HS-27A (cell line): ENCODE measurements around the gene SFTPD.
A peak's percentile ranks its signal among the peaks of the same experiment; 100 is the strongest.
"Not testable (repeated sequence)": the region's sequence is repeated elsewhere in the genome, so short reads cannot be mapped to it uniquely, and the experiment has no call there.

Experiments
- DNase-seq: peaks from one replicate; pipeline ENCODE4 v3.0.0-alpha.2; 2012; ENCODE audit warnings: low read depth, missing footprints

The SFTPD gene

DNA sequence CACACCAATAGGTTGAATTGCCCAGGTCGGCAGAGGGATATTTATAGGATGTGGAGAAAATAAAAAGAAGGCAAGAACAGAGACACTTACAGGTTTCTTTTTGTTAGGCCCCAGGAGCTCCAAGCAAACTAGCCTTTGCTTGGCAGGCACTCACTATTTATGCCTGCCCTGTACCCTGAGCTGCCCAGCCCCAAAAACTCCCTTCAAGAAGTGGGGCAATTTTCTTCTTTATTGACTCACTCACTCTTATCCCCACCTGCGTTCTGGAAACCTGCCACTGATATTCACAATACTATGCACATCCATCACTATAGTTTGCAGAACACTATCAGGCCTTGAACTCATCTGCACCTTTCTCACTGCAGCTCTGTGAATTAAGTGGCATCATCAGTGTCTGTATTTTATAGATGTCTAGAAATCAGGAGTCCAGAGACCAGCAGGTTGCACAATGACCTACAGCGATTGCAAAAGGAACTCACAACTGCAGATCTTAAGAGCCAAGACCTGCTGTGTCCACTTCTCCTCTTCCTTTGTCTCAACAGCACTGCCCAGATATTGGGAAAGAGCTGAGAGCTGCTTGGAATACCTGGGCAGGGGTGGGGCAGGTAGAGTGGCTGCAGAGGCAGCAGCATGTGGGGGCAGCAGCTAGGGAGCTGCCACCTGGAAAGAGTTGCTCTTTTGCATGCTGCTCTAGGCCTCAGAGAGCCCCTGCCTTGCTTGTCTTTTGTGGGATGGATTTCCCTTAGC is at the start of gene SFTPD:
Gene SFTPD, minus strand, starts transcription at position 130 of the 747 bp plus-strand sequence. CDS start 2,446 bp downstream, outside the sequence.
- DNase-seq = no peak

DNA sequence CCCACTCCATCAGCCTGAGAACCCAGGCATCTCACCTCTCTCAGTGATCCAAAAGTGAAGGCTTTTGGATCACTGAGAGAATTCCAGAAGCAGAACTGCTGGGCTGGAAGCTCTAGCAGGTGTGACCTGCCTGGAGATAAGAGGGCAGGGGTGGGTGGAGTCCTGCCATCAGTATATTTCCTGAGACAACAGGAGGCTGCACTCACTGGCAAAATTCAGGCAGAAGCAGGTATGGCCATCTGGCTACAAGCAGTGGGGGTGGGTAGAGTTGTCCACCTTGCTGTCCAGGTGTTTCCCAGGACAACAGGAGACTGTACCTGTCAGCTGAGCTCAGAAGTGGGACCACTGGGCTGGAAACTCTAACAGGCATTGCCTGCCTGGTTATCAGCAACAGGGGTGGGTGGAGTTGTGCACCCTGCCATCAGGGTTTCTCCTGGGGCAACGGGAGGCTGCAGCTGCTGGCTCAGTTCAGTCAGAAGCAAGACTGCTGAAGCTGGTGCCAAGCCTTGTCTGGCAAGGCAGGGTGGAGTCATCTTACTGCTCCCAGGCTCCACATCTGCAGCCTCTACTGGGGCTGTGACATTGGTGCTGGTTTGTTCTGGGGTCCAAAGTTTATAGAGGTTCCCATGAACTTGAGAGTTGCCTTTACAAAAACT is 47.2 kb upstream of the SFTPD start:
- no peak for DNase-seq

DNA sequence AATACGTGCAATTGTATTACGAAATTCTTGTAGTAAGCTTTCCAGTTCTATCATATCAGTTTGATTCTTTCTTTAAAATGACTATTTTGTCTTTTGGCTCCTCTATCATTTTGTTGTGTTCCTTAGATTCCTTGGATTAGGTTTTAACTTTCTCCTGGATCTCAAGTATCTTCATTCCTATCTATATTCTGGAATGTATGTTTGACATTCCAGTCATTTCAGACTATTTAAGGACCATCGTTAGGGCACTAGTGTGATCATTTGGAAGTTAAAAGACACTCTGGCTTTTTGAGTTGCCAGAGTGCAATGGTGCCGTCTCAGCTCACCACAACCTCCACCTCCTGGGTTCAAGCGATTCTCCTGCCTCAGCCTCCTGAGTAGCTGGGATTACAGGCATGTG is 45.7 kb upstream of the SFTPD start:
- no peak for DNase-seq

DNA sequence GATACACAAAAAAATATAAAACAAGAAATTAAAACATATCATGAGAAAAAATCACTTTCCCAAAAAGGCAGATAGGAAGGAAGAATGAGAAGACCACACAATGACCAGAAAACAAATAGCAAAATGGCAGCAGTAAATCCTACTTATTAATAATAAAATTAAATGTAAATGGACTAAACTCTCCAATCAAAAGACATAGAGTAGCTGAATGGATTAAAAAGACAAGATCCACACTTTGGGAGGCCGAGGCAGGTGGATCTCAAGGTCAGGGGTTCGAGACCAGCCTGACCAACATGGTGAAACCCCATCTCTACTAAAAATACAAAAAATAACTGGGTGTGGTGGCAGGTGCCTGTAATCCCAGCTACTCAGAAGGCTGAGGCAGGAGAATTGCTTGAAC is 39.3 kb upstream of the SFTPD start:
- not testable (repeated sequence) for DNase-seq

DNA sequence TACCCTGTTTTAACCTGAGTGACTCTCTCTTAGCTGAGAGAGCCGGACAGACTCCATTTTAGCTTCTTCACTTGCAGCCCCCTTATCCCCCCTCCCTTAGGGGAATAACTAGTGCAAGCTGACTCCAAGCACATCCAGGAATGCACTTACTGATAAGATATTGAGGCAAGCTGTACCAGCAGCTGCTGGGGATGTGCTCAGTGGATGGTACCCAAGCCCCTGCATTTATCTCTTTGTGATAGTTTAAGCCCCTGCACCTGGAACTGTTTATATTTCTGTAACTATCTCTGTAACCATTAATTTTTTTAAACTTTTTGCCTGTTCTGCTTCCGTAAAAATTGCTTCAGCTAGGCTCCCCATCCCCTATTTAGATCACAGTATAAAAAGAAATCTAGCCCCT is 37.8 kb upstream of the SFTPD start:
- not testable (repeated sequence) for DNase-seq

DNA sequence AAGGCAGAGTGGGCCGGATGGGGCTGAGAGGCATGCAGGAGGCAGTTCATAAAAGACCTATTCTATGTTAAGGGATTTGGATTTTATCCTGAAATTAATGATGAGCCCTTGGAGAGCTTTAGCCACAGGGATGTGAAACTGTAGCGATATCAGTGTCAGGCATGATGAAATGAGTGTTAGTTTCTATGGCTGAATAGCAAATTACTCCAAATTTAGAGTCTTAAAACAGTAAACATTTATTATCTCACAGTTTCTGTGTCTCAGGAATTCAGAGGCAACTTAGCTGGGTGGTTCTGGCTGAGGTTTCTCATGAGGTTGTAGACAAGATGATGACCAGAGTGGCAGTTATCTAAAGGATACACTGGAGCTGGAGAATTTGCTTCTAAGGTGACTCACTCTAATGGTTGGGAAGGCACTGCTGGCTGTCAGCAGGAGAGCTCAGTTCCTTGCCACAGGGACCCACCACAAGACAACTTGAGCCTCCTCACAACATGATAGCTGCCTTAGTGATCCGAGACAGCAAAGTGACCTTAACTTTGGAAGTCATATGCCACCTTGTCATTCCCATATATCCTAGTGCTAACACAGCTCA is 36.7 kb upstream of the SFTPD start:
- DNase-seq = no peak

DNA sequence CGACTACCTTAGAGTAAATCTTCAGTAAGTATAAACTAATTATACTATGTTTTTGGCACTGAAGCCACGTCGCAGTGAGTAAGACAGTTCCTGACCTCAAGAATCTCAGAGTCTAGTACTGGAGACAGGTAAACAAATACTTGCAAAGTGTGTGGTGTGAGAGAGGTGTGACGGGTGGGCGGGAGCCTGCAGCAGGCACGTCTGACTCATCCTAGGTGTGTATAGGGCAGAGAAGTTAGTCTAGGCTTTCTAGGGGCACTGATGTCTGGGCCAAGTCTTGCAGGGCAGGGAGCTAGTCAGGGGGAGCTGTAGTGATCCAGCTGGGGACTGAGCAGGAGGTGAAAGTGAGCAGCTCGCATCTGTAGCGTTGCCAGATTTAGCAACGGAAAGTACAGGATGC is 35.9 kb upstream of the SFTPD start:
- DNase-seq = no peak

DNA sequence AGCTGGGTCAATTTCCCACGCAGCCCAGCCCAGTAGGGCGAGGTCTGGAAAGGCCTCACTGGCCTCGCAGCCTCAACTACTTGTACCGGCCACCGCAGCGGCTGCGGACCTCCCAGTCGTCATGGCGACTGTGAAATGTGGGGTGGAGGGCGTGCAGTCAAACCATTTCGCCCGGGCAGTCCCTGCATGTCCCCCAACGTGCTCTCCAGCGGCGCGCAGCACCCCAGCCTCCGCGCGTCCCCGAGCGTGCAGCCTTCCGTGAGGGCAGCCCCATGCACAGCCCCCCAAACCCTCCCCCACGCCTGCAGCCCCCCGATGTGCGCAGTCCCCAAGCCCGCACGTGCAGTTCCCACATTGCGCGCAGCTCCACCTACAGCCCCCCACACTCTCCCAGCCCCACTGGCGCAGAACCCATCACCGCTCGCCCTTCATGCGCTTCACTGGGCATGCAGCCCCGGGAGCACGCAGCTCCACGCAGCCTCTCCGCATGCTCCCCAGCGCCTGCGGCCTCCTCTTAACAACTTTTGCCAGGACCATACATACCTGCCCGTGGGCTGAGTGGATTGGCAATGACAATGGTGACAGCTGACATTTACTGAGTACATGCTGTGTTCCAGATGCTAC is 34.5 kb upstream of the SFTPD start:
- no peak for DNase-seq

DNA sequence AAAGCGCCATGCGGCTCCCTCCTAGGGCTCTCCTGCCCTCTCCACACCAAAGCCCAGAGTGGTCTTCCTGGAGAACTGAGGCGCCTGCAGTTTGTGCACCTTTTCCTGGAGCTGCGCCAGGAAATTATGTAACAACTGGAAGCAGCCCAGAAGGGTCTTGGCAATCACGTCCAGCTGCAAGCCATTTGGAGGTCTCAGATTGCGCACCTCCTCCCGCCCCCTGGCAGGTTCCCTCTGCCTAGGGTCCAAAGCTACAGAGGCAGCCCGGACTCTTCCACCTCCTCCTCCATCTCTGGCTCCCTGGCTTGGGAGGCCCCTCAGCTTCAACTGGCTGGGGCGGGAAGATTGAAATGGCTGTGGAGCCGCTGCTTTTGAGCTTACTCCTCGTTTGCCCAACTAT is 34.0 kb upstream of the SFTPD start:
- DNase-seq = no peak

DNA sequence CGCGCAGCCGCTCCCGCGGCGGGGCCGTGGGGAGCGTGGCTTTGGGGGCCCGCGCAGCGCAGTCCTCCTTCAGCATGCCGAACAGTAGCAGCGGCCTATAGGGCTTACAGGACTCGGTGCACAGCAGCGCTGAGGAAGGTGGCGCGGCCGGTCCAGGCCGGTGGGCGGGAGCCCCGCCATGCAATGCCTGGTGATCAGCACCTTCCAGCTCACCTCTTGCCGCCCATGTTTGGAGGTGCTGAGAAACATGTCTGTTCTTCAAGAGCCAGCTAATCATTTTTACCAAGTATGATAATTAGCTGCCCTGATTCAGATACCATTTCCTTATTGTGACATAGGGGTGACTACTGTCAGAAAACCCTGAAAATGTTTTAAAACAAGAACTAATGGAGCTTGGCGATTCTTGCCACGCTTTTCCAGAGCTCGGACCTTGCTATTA is 33.5 kb upstream of the SFTPD start:
- DNase-seq = no peak

DNA sequence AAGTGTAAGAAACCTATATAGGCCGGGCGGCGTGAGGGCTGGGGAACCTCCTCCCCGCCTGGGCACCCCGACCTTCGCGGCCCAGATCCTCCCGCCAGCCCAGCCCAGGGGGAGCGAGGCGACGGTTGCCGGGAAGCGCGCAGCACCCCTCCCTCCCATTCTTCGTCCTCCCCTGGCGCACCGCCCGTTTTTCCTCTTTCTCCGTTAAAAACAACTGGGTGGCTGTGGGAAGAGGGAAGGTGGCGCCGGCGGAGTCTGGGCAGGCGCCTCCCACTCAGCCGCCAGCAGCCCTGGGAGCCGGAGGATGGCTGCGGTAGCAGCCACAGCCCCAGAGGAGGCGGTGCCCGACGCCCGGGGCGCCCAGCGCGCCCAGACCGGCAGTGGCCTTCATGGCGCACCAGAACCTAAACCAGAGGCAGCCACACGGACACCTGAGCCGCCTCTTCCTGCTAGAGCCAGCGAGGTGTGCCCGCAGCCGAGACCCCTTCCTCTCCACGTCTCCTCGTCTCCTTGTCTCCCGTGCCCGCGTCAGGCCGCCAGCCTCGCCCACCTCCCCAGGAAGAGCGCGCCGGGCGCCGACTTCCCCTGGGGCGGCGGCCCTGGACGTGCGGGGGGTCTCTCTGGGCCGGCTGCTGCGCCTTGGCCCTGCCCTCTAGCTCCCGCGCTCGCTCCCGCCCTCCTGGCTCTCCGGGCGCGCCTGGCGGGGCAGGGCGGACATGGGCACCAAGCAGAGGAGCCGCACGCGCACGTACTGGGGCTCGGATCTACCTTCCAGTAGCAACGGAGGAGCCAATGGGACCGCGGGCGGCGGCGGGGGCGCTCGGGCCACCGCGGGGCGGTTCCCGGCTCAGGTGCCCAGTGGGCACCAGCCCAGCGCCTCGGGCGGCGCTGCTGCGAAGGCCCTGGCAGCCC is 32.8 kb upstream of the SFTPD start:
- peak; percentile 15 for DNase-seq

DNA sequence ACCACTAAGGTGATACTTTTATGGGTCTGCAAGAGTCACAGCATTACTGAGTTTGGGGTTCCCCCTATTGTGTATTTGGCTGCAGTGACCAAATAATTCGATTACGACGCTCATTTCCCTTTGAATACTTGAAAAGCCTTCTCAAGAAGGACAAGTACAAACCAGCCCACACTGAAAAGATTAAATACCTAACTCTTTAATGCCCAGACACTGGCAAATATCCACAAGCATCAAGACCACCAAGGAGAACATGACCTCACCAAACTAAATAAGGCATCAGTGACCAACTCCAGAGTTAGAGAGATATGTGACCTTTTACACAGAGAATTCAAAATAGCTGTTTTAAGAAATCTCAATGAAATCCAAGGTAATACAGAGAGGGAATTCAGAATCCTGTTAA is 31.8 kb upstream of the SFTPD start:
- DNase-seq = no peak

DNA sequence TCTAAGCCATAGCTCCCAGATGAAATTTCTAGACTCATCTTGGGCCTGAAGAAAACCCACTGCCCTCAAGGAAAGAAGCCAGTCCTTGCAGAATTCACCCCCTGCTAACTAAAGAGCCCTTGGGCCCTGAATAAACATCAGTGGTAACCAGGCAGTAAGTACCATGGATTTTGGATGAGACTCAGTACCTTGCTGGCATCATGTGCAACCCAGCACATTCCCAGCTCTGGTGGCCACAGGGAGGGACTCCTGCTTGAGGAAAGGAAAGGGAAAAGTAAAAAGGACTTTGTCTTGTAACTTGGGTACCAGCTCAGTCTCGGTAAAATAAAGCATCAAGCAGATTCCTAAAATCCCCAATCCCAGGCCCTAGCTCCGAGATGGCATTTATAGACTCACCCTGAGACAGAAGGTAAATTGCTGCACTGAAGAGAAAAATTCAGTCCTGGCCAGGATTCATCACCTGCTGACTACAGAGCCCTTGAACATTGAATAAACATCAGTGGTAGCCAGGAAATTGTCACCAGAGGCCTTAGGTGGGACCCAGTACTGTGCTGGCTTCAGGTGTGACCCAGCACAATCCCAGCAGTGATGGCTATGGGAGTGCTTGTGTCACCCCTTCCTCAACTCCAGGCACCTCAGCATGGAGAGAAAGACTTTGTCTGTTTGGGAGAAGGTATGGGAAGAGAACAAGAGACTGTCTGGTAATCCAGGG is 31.2 kb upstream of the SFTPD start:
- DNase-seq = no peak

DNA sequence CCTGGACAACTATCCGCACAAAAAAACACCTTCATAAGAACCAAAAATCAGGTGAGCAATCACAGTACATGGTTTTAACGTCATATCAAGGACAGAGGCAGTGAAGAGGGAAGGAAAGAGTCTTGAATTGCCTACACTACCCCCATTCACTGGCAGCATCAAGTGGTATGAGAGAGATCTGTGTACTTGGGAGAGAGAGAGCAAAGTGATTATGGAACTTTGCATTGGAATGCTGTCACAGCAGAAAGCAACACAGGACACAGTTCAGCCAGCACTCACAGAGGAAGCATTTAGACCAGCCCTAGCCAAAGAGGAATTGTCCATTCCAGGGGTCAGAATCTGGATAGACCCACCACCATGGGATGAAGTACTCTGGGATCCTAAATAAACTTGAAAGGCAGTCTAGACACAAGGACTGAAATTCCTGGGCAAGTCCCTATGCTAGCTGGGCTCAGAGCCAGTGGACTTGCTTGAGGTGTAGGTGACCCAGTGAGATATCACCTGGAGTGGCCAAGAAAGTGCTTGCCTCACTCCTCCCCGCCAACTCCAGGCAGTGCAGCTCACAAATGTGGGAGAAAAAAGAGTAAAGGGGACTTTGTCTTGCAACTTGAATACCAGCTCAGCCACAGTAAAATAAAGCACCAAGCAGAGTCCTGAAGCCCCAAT is 30.5 kb upstream of the SFTPD start:
- no peak for DNase-seq

DNA sequence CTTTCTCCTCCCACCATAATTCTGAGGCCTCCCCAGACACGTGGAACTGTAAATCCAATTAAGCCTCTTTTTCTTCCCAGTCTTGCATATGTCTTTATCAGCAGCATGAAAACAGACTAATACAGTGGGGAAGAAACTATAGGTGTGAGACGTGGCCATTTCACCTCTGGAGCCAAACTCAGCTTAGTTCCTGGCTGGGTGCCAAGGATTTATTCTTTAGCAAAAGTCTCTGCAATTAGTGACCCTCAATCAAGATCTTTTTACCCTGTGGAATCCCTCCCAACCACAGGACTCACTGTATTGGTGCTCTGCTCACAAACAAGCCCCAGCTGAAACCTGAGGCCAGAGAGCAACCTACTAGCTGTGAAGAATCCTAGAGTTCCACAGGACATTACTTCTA is 28.1 kb upstream of the SFTPD start:
- no peak for DNase-seq

DNA sequence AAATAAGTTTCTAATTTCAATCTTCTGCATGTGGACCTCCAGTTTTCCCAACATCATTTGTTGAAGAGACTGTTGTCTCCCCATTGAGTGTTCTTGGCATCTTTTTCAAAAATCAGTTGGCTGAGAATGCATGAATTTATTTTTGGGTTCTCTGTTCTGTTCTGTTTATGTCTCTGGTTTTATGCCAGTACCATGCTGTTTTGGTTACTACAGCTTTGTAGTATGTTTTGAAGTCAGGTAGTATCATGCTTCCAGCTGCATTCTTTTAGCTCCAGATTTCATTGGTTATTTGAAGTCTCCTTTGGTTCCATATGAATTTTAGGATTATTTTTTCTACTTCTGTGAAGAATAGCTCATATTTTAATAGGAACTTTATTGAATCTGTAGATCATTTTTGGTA is 21.2 kb upstream of the SFTPD start:
- no peak for DNase-seq

DNA sequence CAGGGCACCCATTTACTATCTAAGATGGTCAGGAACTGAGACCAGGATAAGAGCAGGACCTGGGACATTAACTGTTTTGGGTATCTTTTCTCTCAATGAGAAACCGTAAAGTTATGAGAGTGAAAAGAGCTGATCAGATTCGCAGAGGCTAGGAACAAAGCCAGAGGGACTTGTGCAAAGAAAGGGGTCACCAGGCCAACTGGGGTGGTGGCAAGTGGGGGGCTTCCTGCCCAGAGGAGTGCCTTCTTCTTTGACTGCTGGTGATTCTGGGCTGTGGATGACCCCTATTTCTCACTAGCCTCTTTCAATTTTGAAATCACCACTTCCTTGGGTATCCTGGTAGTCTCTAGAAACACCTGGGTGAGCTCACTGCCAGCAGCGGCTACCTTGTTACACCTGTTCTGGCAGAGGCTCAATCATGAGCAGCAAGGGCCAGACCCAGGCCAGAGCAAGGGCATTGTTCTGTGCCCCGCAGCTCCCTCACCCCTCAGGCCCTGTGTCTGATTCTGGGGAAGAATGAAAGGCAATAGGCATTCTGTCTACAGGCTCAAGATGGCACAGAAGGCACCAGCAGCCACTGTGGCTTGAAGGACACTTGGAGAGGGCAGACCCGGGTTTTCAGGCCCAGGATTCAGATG is 999 bp downstream of the SFTPD start:
- no peak for DNase-seq

DNA sequence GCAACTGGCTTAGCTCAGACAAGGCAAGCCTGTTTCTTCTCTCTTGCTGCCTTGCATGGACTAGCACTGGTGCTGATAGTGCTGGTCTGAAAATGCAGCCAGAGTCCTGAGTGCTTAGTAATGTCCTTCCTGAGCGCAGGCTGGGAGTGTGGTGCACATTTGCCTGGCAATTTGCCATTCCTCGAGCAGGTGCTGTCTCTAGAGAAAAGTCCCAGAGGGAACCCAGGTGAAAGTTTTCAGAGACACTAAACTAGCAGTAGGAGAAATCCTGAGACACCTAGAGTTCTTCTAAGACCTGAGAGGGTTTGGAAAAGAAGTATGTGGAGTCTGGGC is 1.9 kb downstream of the SFTPD start:
- no peak for DNase-seq

DNA sequence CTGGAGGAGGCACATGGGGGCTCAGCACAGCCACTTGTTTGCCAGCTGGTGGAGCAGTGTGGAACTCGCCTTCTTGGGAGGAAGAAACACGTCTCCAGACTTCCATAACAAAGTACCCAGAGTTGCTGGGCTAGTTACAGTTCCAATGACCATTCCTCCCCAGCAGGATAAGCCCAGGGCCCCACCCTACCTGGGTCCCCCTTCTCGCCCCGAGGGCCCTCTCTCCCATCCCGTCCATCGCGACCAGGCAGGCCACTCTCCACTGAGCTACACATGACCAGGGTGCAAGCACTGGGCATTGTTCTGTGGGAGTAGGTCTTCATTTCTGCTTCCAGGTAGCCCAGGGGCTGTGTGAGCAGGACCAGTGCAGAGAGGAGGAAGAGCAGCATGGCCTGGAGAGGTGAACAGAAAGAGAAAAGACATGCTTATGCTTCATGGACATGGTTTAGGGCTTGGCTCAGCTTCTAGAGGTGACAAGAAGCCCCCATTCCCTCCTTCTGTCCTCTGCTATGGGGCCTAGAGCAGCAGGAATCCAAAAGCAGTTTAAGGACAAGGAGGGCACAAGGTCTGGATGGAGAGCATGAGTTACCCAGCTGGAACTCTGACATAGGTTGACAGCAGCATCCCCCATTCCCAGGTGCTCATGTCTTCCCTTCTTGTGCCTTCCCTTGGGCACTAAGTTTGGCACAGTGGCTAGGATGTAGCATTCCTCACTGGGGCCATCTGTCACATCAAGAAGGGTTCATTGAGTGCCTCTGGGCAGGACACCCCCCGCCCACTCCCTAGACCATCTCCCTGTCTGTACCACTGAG is 2.4 kb downstream of the SFTPD start:
- DNase-seq = no peak
